ENCODE data around the gene HHIPL2. TPM values are rescaled to one million over a fixed set of nuclear protein-coding genes. Genes with fewer than 3 reads are reported as not detected.

The HHIPL2 gene
- 0.23 and 1.6 TPM in 2 replicates for total RNA-seq (2014; rRNA removed; shearing (Covaris generic))

GRCh38 chr1:222547944-222548671, at the start of gene HHIPL2:
HHIPL2 (minus strand) TSS chr1:222548104; CDS start chr1:222548044, 60 bp downstream.

GRCh38 chr1:222589462-222590302, 41.8 kb upstream of the HHIPL2 start, which contains the start of gene TAF1A:
TAF1A (minus strand) TSS chr1:222589933.

Small RNA genes lying within 50 kb of the gene (small RNA-seq; reads per million reads assigned to genes)
- not detected for gene RNU6-791P

Other genes starting within 250 kb of the HHIPL2 start
- 16.0 and 17.7 TPM in 2 replicates for gene TAF1A, start 41.8 kb upstream of the HHIPL2 start, total RNA-seq (2014; rRNA removed; shearing (Covaris generic))
- 35.5 and 44.4 TPM in 2 replicates for gene MIA3, start 70.0 kb upstream of the HHIPL2 start, total RNA-seq (2014; rRNA removed; shearing (Covaris generic))
- 17.9 and 20.1 TPM in 2 replicates for gene AIDA, start 164.4 kb upstream of the HHIPL2 start, total RNA-seq (2014; rRNA removed; shearing (Covaris generic))
- gene BROX, start 164.5 kb upstream of the HHIPL2 start, total RNA-seq (2014; rRNA removed; shearing (Covaris generic)), result 37.2 and 59.6 TPM in 2 replicates
- gene FAM177B, start 189.1 kb upstream of the HHIPL2 start, total RNA-seq (2014; rRNA removed; shearing (Covaris generic)), result not detected in 2 replicates

All from A375 (cell line).